HG03460 (cell line): Measurements from ENCODE around the gene NINL.

Experiments used
- ATAC-seq: cut with Tn5 transposase; IDR thresholded peaks from one replicate; pipeline ENCODE4 v1.9.1; 2021; ENCODE audit not compliant: unreplicated experiment

NINL gene

DNA sequence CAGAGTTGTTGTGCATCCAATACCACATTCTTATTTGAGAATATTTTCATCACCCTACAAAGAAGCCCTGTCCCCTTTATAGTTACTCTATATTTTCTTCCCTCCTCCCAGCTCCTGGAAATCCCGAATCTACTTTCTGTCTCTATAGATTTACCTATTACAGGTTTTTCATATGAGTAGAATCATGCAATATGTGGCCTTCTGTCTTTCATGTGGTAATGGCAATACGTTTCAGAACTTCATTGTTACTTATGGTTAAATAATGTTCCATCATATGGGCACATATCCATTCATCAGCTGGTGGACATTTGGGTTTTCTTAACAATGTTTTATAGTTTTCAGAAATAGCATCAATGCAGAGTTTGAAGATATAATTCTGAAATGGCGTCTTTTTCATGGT is 160.8 kb downstream of the NINL start:
- ATAC-seq, result no peak

- no peak for ATAC-seq
These were observed 163.3 kb downstream of the NINL start for GRCh38 chr20:25422032-25422431.

GRCh38 chr20:25421102-25421501 is 164.2 kb downstream of the NINL start:
- ATAC-seq, result no peak

- ATAC-seq, result no peak
These were observed 166.6 kb downstream of the NINL start for GRCh38 chr20:25418776-25419175.

DNA sequence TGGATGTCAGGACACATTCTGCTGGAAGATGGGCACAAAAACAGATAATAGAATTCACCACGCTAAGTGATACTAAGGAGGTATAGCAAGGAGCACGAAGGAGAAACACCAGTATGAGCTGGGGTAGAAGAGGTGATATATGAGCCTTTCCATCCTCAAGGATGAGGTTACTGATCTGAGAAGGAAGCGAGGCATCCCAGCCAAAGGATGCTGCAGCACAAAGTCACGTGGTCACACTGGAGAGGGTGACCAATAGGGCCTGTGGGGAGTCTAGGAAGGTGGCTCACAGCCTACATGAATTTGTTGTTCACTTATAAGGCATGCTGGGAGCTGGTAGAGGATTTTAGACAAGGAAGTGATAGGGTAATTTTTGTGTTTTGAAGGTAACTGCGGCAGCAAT is 176.4 kb downstream of the NINL start:
- no peak for ATAC-seq

DNA sequence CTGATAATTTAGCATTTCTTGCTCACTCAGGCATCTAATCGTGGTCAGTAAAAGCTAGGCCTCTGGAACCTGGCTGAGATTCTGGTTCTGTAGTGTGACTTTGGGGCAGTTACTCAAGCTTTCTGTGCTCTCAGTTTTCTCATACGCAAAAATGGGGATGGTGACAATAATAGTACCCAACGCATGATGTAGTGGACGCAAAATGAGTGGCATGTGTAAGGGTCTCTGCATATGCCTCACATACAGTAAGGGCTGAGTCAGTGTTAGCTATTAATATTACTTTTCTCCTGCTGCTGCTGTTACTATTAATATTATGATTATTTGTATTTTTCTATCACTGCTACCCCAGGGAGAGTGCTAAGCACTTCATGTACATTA is 177.2 kb downstream of the NINL start:
- no peak for ATAC-seq

- ATAC-seq, result peak; percentile 91
These were observed 177.8 kb downstream of the NINL start, which contains the start of gene GINS1 for GRCh38 chr20:25407311-25408169. Gene GINS1 (plus strand): TSS chr20:25407673. CDS start chr20:25407821, 148 bp downstream.
